OCI-LY1 (cell line): ENCODE data around the gene ZNF503.

Experiments used
- H2AFZ ChIP-seq: fragments of 200-600 bp; sonication (generic), shearing (Covaris generic); 2 replicates; pipeline ENCODE4 v1.6.0; 2014; ENCODE audit warnings: antibody characterized with exemption, mild to moderate bottlenecking, low read length
- H3F3A ChIP-seq: fragments of 200-600 bp; sonication (generic), shearing (Covaris generic); 2 replicates; pipeline ENCODE4 v1.6.0; 2014; ENCODE audit warnings: mild to moderate bottlenecking, antibody characterized with exemption, low read length, moderate library complexity; ENCODE audit not compliant: insufficient read depth
- H3K27ac ChIP-seq: fragments of 200-600 bp; sonication (generic); 2 replicates; pipeline ENCODE4 v1.5.1; 2014; ENCODE audit warnings: low read length, mixed run types, mild to moderate bottlenecking, low read depth; ENCODE audit not compliant: poor library complexity, severe bottlenecking
- H3K27me3 ChIP-seq: fragments of 200-600 bp; sonication (generic); 2 replicates; pipeline ENCODE4 v1.6.0; 2014; ENCODE audit warnings: antibody characterized with exemption, mild to moderate bottlenecking, low read length, moderate library complexity; ENCODE audit not compliant: insufficient read depth
- H3K36me3 ChIP-seq: fragments of 200-600 bp; sonication (generic); 2 replicates; pipeline ENCODE4 v1.6.1; 2014; ENCODE audit warnings: mild to moderate bottlenecking, antibody characterized with exemption, low read length, moderate library complexity, mixed read lengths; ENCODE audit not compliant: insufficient read depth
- H3K4me1 ChIP-seq: fragments of 200-600 bp; sonication (generic); 2 replicates; pipeline ENCODE4 v1.5.1; 2014; ENCODE audit warnings: mild to moderate bottlenecking, low read length, moderate library complexity; ENCODE audit not compliant: insufficient read depth, severe bottlenecking
- H3K4me2 ChIP-seq: fragments of 200-600 bp; sonication (generic), shearing (Covaris generic); 2 replicates; pipeline ENCODE4 v1.6.1; 2014; ENCODE audit warnings: low read length
- H3K4me3 ChIP-seq: fragments of 200-600 bp; sonication (generic); 2 replicates; pipeline ENCODE4 v1.5.1; 2014; ENCODE audit warnings: low read length, low read depth, mild to moderate bottlenecking, mixed read lengths; ENCODE audit not compliant: poor library complexity, severe bottlenecking
- H3K79me2 ChIP-seq: fragments of 200-600 bp; shearing (Covaris generic); 2 replicates; pipeline ENCODE4 v1.6.1; 2016; ENCODE audit warnings: mixed run types, low read length, mixed read lengths; ENCODE audit not compliant: insufficient read depth
- H3K9ac ChIP-seq: fragments of 200-600 bp; sonication (generic), shearing (Covaris generic); 2 replicates; pipeline ENCODE4 v1.6.1; 2014; ENCODE audit warnings: mild to moderate bottlenecking, low read length, mixed read lengths
- H3K9me2 ChIP-seq: fragments of 200-600 bp; sonication (generic), shearing (Covaris generic); 2 replicates; pipeline ENCODE4 v1.6.1; 2014; ENCODE audit warnings: low read depth, mild to moderate bottlenecking, low read length, mixed read lengths
- H3K9me3 ChIP-seq: fragments of 200-600 bp; shearing (Covaris generic); 2 replicates; pipeline ENCODE4 v1.6.1; 2014; ENCODE audit warnings: low read length, mixed read lengths
- H4K20me1 ChIP-seq: fragments of 200-600 bp; sonication (generic), shearing (Covaris generic); 2 replicates; pipeline ENCODE4 v1.6.0; 2016; ENCODE audit warnings: mild to moderate bottlenecking, low read length; ENCODE audit not compliant: insufficient read depth
- EZH2 ChIP-seq: fragments of 200-600 bp; sonication (generic), shearing (Covaris generic); IDR thresholded peaks from 2 replicates; pipeline ENCODE4 v1.8.0; 2017; ENCODE audit warnings: borderline replicate concordance, mixed run types, mild to moderate bottlenecking, antibody characterized with exemption, low read length, moderate library complexity, mixed read lengths
- TF ChIP-seq, protein P1 (sequence below): fragments of 200-600 bp; sonication (generic), shearing (Covaris generic); IDR thresholded peaks from 2 replicates; pipeline ENCODE4 v1.5.1; 2017; ENCODE audit warnings: mild to moderate bottlenecking, antibody characterized with exemption, low read length, moderate library complexity, mixed read lengths

ZNF503 gene

GRCh38 chr10:75404815-75405597, 3.4 kb upstream of the ZNF503 start:
- Histone ChIP-seq H3K4me2 (no peak overlapping the region), H3K36me3 (no peaks in the 10 kb centered on the region), H3K4me1 (no peaks in the 10 kb centered on the region), H3K27ac (no peak overlapping the region), H3K9me2 (no peaks in the 10 kb centered on the region), H2AFZ (no peak overlapping the region), H3F3A (no peaks in the 10 kb centered on the region), H3K79me2 (no peaks in the 10 kb centered on the region), H3K9me3 (no peaks in the 10 kb centered on the region), H3K27me3 (no peaks in the 10 kb centered on the region), H3K4me3 (no peak overlapping the region), H4K20me1 (no peaks in the 10 kb centered on the region), H3K9ac (no peak overlapping the region)
- TF ChIP-seq EZH2 = no peak
- TF ChIP-seq, protein P1, sequence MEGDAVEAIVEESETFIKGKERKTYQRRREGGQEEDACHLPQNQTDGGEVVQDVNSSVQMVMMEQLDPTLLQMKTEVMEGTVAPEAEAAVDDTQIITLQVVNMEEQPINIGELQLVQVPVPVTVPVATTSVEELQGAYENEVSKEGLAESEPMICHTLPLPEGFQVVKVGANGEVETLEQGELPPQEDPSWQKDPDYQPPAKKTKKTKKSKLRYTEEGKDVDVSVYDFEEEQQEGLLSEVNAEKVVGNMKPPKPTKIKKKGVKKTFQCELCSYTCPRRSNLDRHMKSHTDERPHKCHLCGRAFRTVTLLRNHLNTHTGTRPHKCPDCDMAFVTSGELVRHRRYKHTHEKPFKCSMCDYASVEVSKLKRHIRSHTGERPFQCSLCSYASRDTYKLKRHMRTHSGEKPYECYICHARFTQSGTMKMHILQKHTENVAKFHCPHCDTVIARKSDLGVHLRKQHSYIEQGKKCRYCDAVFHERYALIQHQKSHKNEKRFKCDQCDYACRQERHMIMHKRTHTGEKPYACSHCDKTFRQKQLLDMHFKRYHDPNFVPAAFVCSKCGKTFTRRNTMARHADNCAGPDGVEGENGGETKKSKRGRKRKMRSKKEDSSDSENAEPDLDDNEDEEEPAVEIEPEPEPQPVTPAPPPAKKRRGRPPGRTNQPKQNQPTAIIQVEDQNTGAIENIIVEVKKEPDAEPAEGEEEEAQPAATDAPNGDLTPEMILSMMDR = no peak

DNA sequence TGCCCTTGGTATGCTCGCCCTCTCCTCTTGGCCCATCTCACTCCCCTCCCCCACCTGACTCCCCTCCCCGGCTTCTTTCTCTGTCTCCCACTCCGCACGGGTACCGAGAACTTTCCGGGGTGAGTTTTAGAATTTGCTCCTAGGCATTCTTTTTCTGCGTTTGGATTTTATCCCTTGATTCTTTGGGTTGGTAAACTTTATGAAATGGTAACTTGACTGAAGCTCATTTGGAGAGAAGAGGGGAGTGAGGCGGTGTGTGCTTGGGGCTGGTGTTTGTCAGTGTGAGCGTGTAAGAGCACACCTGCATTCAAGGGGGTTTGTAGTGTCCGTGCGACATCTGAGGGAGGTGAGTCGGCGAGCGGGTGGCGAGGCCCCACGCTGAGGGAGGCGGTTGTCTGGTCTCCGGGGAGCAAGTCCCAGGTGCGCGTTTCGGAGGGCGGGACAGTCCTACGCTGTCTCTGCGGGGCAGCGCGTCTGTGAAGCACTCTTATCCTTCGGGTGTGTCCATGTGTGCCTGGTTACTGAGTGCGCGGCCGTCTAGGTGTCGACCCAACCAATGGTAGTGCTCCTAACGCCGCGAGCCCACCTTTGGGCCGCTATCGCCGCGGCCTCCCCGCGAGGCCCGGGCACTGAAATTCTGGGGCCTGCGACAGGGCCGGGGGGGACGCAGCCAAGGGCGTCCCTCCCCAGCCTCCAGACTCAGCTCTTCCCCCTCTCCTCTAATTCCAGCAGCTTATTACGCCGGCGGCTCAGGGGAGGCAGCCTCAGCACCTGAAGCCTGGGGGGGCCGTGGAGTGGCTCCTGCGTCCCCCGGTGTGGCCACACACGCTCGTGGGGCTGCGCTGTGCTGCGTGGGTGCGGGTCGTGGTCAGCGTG, 2.6 kb upstream of the ZNF503 start:
- no peaks in the 10 kb centered on the region for H4K20me1 ChIP-seq
- TF ChIP-seq, protein P1 = no peak
- TF ChIP-seq EZH2 = no peak
- H3K4me1 ChIP-seq = no peaks in the 10 kb centered on the region
- no peak overlapping the region for H2AFZ ChIP-seq
- H3K4me2 ChIP-seq = no peak overlapping the region
- H3K9me3 ChIP-seq = no peaks in the 10 kb centered on the region
- no peaks in the 10 kb centered on the region for H3K27me3 ChIP-seq
- H3K9ac ChIP-seq = no peak overlapping the region
- no peaks in the 10 kb centered on the region for H3K79me2 ChIP-seq
- no peaks in the 10 kb centered on the region for H3F3A ChIP-seq
- H3K4me3 ChIP-seq = no peak overlapping the region
- no peaks in the 10 kb centered on the region for H3K36me3 ChIP-seq
- H3K9me2 ChIP-seq = no peaks in the 10 kb centered on the region
- H3K27ac ChIP-seq = no peak overlapping the region

GRCh38 chr10:75403144-75403938, 1.8 kb upstream of the ZNF503 start:
- Histone ChIP-seq H3K9me2 (no peaks in the 10 kb centered on the region), H3K36me3 (no peaks in the 10 kb centered on the region), H3K4me3 (no peak overlapping the region), H3F3A (no peaks in the 10 kb centered on the region), H3K27me3 (no peaks in the 10 kb centered on the region), H3K9me3 (no peaks in the 10 kb centered on the region), H3K79me2 (no peaks in the 10 kb centered on the region), H2AFZ (no peak overlapping the region), H3K4me1 (no peaks in the 10 kb centered on the region), H3K9ac (no peak overlapping the region), H3K4me2 (no peak overlapping the region), H3K27ac (no peak overlapping the region), H4K20me1 (no peaks in the 10 kb centered on the region)
- TF ChIP-seq EZH2 = no peak
- TF ChIP-seq, protein P1 = no peak
